Loucy (cell line): Measurements from ENCODE around the gene MSL1.

Source experiments
- H2AFZ ChIP-seq: fragments of 200-600 bp; sonication (generic); 2 replicates; pipeline ENCODE4 v1.6.0; 2016; ENCODE audit warnings: antibody characterized with exemption, mild to moderate bottlenecking, low read length, moderate library complexity
- H3F3A ChIP-seq: fragments of 200-600 bp; 2 replicates; pipeline ENCODE4 v1.6.0; 2016; ENCODE audit warnings: antibody characterized with exemption, low read depth, mild to moderate bottlenecking
- H3K27me3 ChIP-seq: fragments of 200-600 bp; sonication (generic); 2 replicates; pipeline ENCODE4 v1.6.1; 2014; ENCODE audit warnings: low read length, mild to moderate bottlenecking; ENCODE audit not compliant: insufficient read depth, poor library complexity, severe bottlenecking
- H3K36me3 ChIP-seq: fragments of 200-600 bp; sonication (generic); 2 replicates; pipeline ENCODE4 v1.6.1; 2016; ENCODE audit warnings: low read length; ENCODE audit not compliant: insufficient read depth
- H3K4me1 ChIP-seq: fragments of 200-600 bp; sonication (generic); 2 replicates; pipeline ENCODE4 v1.5.1; 2014; ENCODE audit warnings: low read length, mild to moderate bottlenecking; ENCODE audit not compliant: insufficient read depth, poor library complexity, severe bottlenecking
- H3K4me2 ChIP-seq: fragments of 200-600 bp; sonication (generic); 2 replicates; pipeline ENCODE4 v1.6.0; 2014; ENCODE audit warnings: antibody characterized with exemption, low read length, low read depth, mild to moderate bottlenecking; ENCODE audit not compliant: poor library complexity, severe bottlenecking
- H3K4me3 ChIP-seq: fragments of 200-600 bp; sonication (generic); 2 replicates; pipeline ENCODE4 v1.5.1; 2014; ENCODE audit warnings: low read length, mild to moderate bottlenecking, mixed read lengths; ENCODE audit not compliant: poor library complexity, severe bottlenecking
- H3K79me2 ChIP-seq: fragments of 200-600 bp; sonication (generic); 2 replicates; pipeline ENCODE4 v1.6.1; 2014; ENCODE audit warnings: low read length; ENCODE audit not compliant: insufficient read depth
- H3K9ac ChIP-seq: fragments of 200-600 bp; sonication (generic); 2 replicates; pipeline ENCODE4 v1.6.0; 2014; ENCODE audit warnings: mild to moderate bottlenecking, low read depth, low read length, moderate library complexity; ENCODE audit not compliant: poor library complexity, severe bottlenecking
- H3K9me2 ChIP-seq: fragments of 200-600 bp; sonication (generic); replicated peaks from 2 replicates; pipeline ENCODE4 v1.6.1; 2016; ENCODE audit warnings: low read depth, low read length, mixed read lengths
- H3K9me3 ChIP-seq: fragments of 200-600 bp; sonication (generic); 2 replicates; pipeline ENCODE4 v1.6.1; 2014; ENCODE audit warnings: mild to moderate bottlenecking, antibody characterized with exemption, low read length, low read depth; ENCODE audit not compliant: insufficient read depth
- H4K20me1 ChIP-seq: fragments of 200-600 bp; sonication (generic); 2 replicates; pipeline ENCODE4 v1.6.0; 2014; ENCODE audit warnings: antibody characterized with exemption, low read length, mild to moderate bottlenecking; ENCODE audit not compliant: insufficient read depth, poor library complexity, severe bottlenecking
- CTCF ChIP-seq: fragments of 200-600 bp; sonication (generic); conservative IDR thresholded peaks from 2 replicates; pipeline ENCODE4 v1.5.1; 2014; ENCODE audit warnings: mild to moderate bottlenecking, antibody characterized with exemption, low read length
- EZH2phosphoT487 ChIP-seq: fragments of 200-600 bp; IDR thresholded peaks from 2 replicates; pipeline ENCODE4 v1.6.1; 2018; ENCODE audit warnings: antibody characterized with exemption, mild to moderate bottlenecking, moderate library complexity, borderline replicate concordance

The MSL1 gene

GRCh38 chr17:40178660-40179059 is 56.9 kb downstream of the MSL1 start:
- TF ChIP-seq EZH2phosphoT487 (no peak), CTCF (no peak)
- no peaks in the 10 kb centered on the region for H3K9me3 ChIP-seq
- no peaks in the 10 kb centered on the region for H3K27me3 ChIP-seq
- H3F3A ChIP-seq, result no peaks in the 10 kb centered on the region
- H3K4me3 ChIP-seq, result no peak overlapping the region
- H4K20me1 ChIP-seq, result no peaks in the 10 kb centered on the region
- H3K4me1 ChIP-seq, result no peaks in the 10 kb centered on the region
- H3K9me2 ChIP-seq, result no peaks in the 10 kb centered on the region
- H3K36me3 ChIP-seq, result peaks cover 24% of the 10 kb centered on the region; the same call in 1 of the 2 replicates
- H3K79me2 ChIP-seq, result no peaks in the 10 kb centered on the region
- H3K4me2 ChIP-seq, result no peak overlapping the region
- no peak overlapping the region for H2AFZ ChIP-seq
- H3K9ac ChIP-seq, result no peak overlapping the region

- Histone ChIP-seq H3K4me3 (no peak overlapping the region), H3K4me2 (no peak overlapping the region), H3K36me3 (peaks cover 17% of the 10 kb centered on the region; the same call in 1 of the 2 replicates), H3F3A (no peaks in the 10 kb centered on the region), H3K4me1 (no peaks in the 10 kb centered on the region), H3K9me2 (no peaks in the 10 kb centered on the region), H4K20me1 (no peaks in the 10 kb centered on the region), H3K27me3 (no peaks in the 10 kb centered on the region), H3K9me3 (no peaks in the 10 kb centered on the region), H3K9ac (no peak overlapping the region), H3K79me2 (no peaks in the 10 kb centered on the region), H2AFZ (no peak overlapping the region)
- TF ChIP-seq EZH2phosphoT487, result no peak
- no peak for TF ChIP-seq CTCF
Measured at GRCh38 chr17:40179923-40180659, 58.3 kb downstream of the MSL1 start.

GRCh38 chr17:40180694-40181093 is 58.9 kb downstream of the MSL1 start:
- H3K36me3 ChIP-seq, result peaks cover 17% of the 10 kb centered on the region; the same call in 1 of the 2 replicates
- no peaks in the 10 kb centered on the region for H3K4me1 ChIP-seq
- no peak overlapping the region for H3K4me2 ChIP-seq
- no peak overlapping the region for H3K4me3 ChIP-seq
- TF ChIP-seq EZH2phosphoT487 (no peak), CTCF (no peak)
- H3F3A ChIP-seq, result no peaks in the 10 kb centered on the region
- no peaks in the 10 kb centered on the region for H3K79me2 ChIP-seq
- H3K9me2 ChIP-seq, result no peaks in the 10 kb centered on the region
- H2AFZ ChIP-seq, result no peak overlapping the region
- no peaks in the 10 kb centered on the region for H4K20me1 ChIP-seq
- no peaks in the 10 kb centered on the region for H3K27me3 ChIP-seq
- H3K9ac ChIP-seq, result no peak overlapping the region
- H3K9me3 ChIP-seq, result no peaks in the 10 kb centered on the region
